HG03460 (cell line): Measurements from ENCODE around the gene WDR35.
"Not testable (repeated sequence)": the region's sequence is repeated elsewhere in the genome, so short reads cannot be mapped to it uniquely, and the experiment has no call there.

Experiments
- ATAC-seq: cut with Tn5 transposase; IDR thresholded peaks from one replicate; pipeline ENCODE4 v1.9.1; 2021; ENCODE audit not compliant: unreplicated experiment

WDR35 gene

GRCh38 chr2:19943189-19943588 lies 46.7 kb downstream of the WDR35 start:
- ATAC-seq, result no peak

GRCh38 chr2:19942199-19942598 lies 47.7 kb downstream of the WDR35 start:
- ATAC-seq, result no peak

GRCh38 chr2:19937004-19937403 lies 52.9 kb downstream of the WDR35 start:
- no peak for ATAC-seq

GRCh38 chr2:19936203-19936602 lies 53.7 kb downstream of the WDR35 start:
- ATAC-seq, result no peak

DNA sequence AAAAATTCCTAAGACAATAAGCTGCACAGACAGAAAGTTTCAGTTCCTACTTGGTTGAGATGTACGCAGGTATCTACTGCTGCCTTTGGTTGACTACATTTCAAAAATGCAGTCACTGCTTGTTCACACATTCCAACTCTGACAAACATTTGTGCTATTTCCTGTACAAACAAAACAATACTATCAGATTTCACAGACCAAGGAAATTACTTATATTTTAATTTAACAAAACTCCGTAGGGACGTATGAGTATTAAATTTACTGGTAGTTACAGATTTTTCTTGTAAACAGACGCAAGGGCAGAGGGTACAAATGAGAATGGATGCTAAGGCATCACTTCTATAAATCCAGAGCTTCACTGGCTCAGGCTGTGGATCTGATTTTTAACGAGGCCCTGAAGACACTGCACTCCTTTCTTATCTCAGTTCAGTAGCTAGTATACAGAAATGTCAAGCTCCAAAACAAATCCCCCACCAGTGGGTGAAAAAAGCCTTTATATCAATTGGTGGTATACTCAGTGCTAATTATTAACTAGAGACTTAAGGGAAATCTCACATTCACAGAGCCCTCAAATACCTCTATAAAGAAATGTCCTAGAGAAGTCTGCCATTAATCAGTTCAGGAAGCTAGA lies 56.4 kb downstream of the WDR35 start:
- peak; percentile 91 for ATAC-seq

DNA sequence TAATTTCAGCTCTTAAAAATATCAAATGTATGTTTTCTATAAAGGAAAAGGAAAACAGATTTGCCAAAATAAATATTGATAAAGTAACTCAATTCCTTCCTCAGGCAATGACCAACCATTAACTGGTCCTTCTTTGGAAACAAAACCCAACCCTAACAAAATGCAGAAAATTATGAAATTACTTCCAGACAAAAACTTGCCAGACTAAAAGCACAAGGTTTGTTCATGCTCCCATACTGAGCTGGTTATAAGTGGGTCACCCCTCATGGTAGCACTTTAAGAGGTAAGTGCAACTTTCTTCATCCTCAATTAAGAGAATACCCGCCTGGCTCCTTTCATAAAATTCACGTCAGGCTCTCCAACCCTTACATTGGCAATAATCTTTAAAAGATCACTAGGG lies 57.0 kb downstream of the WDR35 start:
- ATAC-seq, result peak; percentile 22

DNA sequence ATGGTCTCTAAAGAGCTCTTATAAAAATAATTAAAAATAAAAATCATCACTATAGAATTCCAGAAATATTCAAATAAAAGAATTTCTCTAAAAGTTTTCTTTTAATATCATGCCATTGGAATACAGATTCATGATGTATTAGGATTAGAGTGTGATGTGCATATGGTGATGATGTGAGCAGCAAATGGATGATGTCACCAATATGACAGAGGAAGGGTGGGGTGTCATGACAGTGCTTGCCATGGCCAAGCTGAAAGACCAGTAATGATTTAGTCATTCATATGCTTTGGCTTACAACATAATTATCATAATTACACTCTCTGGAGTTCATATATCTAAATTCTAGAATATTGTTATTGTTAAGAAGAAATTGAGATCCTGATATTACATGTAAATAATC lies 60.7 kb downstream of the WDR35 start:
- ATAC-seq, result no peak

DNA sequence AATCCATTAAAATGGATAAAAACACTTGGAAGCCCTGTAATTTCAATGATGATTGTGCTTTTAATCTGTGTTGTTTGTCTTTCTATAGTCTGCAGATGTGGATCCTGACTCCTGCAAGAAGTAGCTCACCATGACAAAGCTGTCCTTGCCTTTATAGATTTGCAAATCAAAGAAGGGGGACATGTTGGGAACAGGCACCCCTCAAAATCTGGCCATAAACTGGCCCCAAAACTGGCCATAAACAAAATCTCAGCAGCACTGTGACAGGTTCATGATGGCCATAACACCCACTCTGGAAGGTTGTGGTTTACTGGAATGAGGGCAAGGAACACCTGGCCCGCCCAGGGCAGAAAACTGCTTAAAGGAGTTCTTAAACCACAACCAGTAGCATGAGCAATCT lies 62.1 kb downstream of the WDR35 start:
- not testable (repeated sequence) for ATAC-seq

GRCh38 chr2:19924526-19924925 lies 65.4 kb downstream of the WDR35 start:
- ATAC-seq, result not testable (repeated sequence)

DNA sequence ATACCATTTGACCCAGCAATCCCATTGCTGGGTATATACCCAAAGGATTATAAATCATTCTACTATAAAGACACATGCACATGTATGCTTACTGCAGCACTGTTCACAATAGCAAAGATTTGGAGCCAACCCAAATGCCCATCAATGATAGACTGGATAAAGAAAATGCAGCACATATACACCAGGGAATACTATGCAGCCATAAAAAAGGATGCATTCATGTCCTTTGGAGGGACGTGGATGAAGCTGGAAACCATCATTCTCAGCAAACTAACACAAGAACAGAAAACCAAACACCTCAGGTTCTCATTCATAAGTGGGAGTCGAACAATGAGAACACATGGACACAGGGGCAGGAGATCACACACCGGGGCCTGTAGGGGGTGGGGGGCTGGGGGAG lies 67.7 kb downstream of the WDR35 start:
- ATAC-seq, result not testable (repeated sequence)

DNA sequence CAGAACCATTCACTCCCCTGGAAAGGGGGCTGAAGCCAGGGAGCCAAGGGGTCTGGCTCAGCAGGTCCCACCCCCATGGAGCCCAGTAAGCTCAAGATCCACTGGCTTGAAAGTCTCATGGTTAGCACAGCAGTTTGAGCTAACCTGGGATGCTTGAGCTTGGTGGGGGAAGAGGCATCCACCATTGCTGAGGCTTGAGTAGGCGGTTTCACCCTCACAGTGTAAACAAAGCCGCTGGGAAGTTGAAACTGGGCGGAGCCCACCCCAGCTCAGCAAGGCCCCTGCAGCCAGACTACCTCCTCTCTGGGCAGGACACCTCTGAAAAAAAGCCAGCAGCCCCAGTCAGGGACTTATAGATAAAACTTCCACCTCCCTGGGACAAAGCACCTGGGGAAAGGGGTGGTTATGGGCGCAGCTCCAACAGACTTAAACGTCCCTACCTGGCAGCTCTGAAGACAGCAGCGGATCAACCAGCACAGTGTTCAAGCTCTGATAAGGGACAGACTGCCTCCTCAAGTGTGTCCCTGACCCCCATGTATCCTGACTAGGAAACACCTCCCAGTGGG lies 73.4 kb downstream of the WDR35 start:
- no peak for ATAC-seq

DNA sequence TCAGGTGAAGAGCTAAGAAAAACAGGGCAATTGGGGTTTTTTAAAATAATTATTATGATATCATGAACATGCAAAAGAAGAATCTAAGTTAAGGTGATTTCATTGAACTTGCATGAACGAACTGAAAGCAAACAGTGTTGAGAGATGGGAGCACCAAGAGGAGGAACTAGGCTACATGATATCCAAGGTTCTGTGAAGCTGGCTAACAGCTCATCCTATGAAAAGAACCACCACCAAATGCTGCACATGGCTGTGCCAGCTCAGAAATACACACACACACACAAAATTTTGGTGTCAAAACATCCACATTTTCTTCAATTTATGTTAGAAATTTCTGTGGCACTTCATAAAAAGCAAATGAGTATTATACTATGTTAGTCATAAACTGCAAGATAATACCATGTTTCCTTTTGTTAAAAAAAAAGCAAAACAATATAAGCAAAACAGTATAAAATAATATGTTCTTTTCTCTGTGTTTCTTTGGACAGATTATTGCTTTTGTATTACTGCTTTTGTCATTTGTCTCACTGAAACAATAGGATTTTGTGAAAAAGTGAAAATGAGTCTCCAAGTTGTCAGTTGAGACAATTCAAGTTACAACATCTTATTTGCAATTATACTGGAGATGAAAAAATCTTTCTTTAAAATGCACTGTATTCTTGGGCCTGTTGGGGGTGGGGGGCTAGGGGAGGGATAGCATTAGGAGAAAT lies 75.5 kb downstream of the WDR35 start:
- no peak for ATAC-seq

GRCh38 chr2:19911808-19912509 lies 77.9 kb downstream of the WDR35 start:
- ATAC-seq, result no peak

- ATAC-seq, result peak; percentile 6
Measured at GRCh38 chr2:19902216-19902740, 87.6 kb downstream of the WDR35 start.

DNA sequence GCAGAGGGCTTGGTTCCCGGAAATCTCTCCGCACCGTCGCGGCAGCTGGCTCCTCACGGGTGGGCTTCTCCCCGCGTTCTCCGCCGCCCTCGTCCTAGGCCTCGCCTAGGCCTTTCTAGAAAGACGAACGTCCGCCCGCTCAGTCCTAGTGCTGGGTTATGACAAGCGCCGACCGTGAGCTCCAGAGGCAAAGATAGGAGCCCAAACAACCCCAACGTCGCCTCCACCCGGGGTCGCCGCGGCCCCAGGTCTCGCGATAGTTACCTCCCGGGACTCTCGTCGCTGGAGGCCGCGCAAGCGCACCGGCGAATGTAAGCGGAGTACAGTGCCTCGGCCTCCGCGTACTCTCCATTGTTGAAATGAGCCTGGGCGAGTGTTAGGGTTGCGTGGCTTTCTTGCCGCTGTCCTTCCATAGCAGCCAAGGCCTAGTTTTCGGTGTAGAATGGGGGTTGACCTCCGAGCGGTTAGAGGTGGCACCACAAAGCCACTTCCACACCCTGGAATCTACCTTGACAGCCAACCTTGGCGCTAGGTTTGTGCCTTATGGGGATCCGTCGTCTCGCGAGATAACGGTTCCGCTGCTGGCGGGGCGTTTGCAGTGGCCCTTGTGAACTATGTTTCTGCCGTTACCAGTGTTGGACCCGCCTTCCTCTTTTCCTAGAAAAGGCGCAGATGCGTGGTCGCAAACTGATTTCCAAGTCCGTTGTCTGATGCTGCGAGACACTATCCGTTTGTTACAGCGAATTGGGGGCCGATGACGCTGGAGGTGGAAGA lies 88.3 kb downstream of the WDR35 start, which contains the start of gene TTC32:
TSS of gene TTC32 (minus strand) at position 542 of the 774 bp plus-strand sequence. CDS start at position 413, 129 bp downstream.
- peak; percentile 83 for ATAC-seq

- peak; percentile 3 for ATAC-seq
Measured at GRCh38 chr2:19900931-19901441, 88.9 kb downstream of the WDR35 start.

DNA sequence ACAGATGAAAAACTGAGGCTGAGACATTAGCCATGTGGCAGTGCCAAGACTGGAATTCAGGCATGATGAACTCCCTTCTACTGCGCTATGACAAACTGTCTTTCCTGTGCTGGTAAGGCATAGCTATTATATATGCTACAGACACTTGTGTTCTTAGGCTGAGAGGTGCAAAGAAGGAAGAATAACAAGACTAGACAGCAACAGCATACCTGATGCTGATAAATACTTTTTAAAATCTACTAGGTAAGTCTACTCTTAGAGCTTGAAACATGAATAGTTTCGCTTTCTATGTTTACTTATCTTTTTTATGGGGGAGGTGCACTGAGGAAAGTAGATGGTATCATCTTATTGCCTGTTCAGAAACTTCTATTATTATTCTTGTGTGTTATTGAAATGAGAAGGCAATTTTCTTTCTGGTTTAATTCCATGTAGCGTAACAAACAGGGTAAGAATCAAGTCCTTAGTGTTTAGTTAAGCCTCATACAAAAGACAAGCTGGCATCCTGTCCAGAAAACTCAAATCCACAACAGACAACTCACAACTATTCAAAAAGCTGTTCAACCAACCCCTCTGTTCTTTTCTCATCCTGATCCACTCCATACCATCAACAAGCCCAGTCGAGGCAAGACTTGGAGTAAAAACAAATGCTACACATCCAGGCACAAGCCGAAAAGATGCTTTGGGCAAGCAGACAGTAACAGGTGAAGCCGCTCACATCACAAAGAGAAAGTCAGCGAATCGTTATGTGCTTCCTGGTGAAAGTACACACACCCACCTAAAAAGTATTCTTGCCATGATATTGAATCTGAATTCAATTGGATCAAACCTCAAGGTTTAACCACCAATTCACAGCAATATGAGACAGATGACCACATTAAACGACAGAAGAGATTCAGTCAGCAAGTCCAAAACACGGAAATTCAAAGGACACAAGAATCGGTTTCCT lies 89.6 kb downstream of the WDR35 start:
- ATAC-seq, result no peak

GRCh38 chr2:19898592-19899329 lies 91.1 kb downstream of the WDR35 start:
- no peak for ATAC-seq
